Measurements from ENCODE around the gene BCCIP.

The BCCIP gene

DNA sequence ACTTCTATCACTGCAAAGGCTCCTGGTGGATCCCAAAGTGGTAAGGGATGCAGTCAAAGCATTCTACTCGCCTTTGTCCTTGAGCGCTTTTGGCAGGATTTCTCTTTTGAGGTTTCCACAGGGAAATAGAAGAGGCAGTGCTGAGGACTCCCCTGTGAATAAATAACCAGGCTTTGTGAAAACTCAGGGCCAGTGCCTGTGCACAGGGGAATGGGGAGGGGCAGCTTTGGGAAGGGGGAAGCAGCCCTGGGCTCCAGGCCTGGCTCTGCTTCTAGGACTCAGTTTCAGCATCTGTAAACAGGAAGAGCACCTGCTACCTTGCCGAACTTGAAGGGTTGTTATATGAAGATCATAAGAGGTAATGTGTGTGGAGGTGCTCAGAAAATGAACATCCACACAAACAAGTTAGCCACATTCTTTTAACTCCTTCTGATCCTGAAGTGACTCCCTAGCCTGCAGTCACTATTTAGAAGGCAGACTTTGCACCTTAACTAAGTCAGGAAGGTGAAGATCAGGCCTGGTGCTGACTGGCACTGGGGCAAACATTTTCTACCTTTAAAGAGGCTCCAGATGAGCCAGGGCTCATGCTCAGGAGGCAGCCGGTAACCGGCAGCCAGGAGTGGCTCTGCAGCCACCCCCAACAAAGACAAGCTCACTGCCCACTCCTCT lies 25.2 kb upstream of the BCCIP start:
- DNase-seq (ENCODE audit: low read depth) = no peak

DNA sequence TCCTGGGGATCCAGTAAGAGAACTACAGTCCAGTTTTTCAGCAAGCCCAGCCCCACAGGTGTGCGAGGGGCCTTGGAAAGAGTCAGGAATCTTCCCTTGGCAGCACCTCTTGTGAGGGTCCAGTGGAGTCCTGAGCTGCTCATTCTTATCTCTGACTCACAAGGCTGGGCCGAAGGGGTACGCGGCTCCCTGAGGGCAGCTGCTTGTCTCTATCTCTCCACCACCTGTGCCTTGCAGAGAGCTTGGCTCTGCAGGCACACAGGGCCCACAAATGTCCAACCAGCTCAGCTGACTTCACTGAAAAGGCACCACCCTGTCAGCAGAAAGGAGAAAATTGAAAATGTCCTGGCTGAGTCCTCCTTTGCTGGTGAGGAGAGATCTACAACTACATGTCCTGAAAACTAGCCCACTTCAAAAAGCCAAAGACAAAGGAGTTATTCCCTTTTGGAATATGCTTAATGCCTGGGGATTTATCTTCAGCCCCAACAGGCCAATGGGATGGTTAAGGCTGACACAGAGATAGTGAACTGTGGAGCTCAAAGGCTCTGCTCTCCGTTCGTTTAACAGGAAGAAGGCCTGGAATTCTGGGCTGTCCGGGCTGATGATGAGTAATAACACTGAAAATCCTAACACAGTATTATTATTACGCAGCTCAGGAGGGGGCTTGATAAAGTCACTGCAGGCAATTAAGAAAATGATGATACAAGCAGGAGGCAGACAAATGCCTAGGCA lies 23.7 kb upstream of the BCCIP start:
- no peak for DNase-seq (ENCODE audit: low read depth)

DNA sequence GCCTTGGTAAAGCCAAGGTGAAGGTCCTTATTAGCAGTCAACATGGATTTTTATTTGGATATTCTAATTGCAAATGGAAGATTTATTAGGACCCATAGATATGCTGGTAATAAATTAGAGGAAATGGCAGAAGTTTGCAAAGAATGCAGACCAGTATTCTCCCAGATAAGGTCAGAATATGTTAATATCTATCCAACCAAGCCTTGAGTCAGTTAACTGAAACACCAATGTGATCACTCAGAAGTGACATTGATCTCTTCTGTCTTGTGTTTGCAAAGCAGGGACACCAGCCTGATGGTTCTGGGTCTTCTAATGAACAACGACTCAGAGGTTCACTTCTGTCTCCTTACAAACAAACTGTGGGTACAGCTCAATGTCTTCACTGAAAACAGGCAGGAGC lies 21.8 kb upstream of the BCCIP start:
- DNase-seq (ENCODE audit: low read depth) = no peak

DNA sequence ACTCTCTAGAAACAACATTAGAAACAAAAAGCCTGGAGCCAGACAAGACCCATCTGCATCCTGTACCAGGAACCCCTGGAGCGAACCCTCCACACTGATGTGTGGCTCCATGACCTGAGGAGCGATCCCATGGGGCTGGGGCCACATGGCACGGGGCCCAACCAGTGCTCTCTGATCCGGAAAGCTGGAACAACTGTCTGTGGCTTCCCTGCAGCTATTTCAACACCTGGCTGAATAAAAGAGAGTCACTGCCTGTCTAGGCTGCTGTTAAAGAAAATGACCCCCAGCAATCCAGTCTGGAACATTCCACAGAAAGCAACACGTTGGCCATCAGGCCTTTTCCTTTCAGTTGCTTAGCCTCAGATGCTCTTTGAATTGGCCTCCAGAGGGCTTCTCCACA lies 21.2 kb upstream of the BCCIP start:
- no peak for DNase-seq (ENCODE audit: low read depth)

DNA sequence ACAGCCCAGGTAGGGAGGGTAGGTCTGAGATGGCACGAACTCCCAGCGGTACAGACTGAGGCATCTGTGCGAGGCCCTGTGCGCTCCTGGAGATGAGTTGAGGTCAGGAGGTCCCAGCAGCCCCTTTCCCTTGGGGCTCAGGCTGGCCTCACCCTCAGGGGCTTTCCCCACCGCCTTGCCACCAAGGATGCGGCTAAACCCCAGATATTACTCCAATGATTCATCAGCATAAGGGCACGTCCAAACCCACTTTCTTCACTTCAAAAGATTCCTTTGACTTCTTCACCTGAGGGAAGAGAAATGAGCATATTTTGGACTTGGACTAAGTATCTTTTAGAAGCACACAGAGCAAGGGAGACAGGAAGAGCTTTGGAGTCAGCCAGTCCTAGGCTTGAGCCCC lies 20.6 kb upstream of the BCCIP start:
- no peak for DNase-seq (ENCODE audit: low read depth)

DNA sequence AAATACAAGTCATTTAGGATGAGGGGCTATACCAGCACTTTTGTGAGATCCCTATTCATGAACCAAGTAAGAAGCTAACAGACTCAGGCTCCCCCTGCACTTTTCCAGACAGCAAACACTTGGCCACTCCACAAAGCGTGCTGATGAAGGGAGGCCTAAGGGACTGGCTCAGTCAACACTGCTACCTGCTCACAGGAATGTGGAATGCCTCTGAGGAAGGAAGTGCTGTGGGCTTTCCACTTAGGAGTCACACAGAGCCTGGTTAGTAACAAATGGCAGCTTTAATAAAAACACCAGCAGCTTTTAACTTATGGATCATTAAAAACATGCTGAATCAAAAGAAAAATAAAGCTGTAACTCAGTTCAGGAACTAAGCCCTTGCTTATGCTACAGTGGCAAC lies 15.3 kb upstream of the BCCIP start:
- no peak for DNase-seq (ENCODE audit: low read depth)

DNA sequence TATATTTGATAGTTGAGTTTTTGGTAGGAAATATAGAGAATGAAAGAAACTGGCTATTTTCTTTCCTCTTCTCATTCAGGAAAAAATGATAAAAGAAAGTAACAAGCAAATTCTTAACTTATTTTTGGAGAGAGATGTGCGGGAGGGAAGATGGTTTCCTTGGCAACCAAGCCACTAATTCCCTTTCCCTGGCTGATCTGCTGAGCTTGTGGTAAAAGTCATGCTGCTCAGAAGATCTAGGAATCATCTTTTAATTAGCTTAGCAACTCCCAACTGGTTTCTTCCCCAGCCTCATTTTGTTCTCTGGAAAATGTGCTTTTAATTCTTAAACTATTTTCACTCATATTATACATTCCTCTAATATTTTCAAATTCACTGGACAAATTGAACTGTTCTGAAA lies 12.1 kb upstream of the BCCIP start:
- DNase-seq (ENCODE audit: low read depth) = no peak

DNA sequence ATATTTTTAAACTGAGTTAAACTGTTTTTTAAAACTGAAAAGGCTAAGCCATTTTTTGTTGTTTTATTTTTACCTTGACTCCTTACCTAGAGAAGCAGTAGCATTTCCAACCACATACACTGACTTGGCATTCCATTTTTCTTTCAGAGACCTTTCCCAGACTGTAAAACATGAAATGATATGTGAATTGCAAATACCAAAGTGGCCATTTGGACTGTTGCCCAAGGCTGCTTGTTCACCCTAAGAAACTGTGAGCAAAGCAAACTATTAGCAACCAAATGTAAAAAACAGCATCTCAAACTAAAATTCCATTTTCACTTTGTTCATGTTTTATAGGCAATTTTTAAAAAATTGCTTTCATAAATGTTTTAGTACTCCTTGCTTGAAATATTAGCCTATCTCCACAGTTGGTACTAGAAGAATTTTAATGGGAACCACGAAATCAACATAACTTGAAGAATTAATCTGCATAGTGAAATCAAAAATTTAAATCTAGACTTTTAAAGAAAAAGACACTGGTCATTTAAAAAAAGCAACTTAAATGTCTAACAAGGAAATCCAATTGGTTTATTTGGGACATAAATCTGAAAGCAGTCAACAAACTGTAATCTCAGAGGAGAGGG lies 11.1 kb upstream of the BCCIP start:
- no peak for DNase-seq (ENCODE audit: low read depth)

DNA sequence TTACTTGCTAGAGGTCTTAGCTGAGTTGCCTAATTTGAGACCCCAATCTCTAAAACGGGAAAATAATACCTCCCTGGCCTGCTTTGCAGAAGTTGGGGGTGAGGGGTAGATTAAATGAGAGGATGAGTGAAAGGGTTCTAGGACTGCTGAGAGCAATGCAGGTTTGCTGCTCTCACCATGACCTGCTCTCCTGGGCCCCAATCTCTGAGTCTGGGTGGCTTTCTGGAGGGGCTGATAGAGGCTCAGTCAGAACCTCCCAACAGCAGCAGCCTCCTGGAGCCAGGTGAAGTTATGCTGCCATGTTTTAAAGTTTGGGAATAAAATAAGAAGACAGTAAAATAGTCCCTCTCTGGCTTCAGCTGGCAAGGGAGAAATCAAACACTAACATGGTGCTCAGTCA lies 7.6 kb upstream of the BCCIP start:
- no peak for DNase-seq (ENCODE audit: low read depth)

DNA sequence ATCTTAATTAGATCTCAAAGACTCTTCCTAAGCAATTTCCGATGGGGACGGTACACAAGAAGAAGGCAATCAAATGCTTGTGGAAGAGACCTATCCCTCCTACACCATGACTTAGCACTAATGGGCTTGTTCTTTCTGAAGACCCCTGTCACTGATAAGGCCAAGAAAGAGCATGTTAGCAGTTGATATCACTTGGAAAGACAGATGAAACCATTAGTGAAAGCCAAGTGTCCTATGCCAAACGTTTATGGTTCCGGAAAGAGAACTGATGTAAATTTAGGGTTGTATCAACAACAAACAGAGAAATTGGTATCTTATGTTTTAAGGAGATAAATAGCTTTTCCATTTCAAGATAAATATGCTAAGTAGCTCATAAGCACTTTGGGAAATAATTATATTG lies 6.8 kb upstream of the BCCIP start:
- DNase-seq (ENCODE audit: low read depth) = no peak

DNA sequence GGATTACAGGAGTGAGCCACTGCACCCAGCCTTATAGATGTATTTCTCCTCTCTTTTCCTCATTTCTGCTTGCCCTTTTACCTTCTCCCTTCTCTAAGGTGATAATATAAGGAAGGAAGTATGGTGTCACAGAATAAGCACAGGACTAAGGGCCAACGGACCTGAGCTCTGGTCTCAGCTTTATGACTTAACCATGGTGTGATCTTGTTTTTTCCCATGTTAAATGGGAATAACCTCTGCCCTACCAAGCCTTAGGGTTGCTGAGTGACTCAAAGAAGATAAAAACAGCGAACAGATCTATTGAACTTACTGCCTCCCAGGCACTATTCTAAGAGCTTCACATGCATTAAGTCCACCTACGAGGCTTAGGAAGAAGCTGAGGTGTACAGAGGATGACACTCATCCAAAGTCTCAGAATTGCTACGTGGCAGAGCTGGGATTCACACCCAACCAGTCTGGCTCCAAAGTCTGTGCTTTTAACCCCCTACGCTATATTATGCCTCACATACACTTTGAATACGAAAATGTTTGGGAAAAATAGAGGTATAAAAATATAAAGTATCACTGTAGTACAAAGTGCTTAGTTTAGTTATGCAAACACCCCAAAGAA lies 5.9 kb upstream of the BCCIP start:
- DNase-seq (ENCODE audit: low read depth) = no peak

DNA sequence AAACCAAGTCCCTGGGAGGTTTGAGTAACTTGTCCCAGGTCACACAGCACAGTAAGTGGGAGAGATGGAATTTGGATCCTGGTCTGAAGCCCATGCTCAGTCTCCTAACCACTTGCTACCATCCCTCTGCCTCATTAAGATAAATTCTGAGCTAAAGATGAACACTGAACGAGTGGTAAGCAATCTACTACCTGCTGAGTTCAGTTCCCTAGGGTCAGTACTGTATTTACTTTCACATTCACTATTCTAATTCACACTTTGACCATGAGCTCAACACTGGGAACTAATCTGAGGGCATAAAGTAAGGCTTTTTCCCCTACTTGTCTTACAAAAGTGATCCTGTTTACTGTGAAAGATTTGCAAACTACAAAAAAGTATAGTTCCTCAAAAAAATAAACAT lies 2.6 kb upstream of the BCCIP start:
- DNase-seq (ENCODE audit: low read depth) = no peak

DNA sequence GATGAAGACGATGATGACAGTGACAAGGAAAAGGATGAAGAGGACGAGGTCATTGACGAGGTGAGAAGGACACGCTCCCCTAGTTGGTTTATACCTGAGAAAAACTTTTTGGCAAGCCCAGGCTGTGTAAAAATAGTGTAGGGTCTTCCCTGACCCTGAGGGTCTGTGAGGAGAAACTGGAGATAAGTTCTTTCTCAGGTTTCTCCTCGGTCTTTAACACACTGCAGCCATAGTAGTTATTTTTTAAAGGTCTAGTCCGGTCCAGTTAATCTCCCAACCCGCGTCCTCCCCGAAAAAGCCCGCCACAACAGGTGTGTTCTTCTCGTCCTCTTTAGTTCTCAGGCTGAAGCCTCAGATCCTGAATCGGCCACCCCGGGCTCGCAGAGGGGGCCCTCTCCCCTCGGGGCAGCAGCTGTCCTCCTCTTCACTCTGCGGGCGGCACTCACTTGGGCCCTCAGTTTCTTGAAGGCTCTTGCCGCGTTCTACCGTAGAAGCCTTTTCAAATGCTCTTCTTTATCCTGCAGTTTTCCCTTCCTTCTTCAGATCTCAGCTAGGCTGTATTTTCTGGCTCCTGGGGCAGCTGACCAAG lies 411 bp downstream of the BCCIP start:
- DNase-seq (ENCODE audit: low read depth) = no peak

DNA sequence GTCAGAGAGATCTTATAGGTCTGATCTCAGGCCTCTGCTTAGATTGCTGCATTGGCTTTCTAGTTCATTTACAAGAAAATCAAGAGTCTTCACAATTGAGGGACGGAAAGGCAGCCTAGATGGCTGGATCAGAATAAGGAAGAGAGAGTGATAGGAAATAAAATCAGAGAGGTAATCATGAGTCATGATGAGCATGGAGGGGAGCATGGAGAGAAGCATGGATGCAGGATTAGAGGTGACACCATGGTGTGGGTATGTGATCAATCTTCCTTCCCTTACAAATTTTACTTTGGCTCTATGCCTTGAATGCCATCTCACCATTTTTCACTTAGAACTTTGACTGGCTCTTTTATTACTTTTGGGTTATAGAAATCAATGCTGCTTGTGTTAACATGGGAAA lies 1.4 kb downstream of the BCCIP start:
- DNase-seq (ENCODE audit: low read depth) = no peak

DNA sequence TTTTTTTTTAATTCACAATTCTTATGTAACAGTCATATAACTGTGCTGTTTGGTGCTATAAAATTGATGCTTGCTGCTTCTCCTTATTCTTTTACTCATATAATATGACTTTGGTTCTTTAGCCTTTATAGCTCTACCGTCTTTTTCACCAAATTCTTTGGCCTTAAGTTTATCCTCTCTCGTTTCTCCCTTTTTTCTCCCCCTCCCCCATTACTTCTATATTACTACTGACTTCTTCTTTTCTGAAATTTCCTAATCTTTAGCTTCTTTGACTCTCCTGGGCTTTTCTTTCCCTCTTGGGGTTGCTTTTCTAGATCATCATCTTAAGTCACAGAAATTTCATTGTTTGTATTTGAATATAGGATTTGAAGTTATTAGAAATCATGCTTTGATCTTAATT lies 3.8 kb downstream of the BCCIP start:
- no peak for DNase-seq (ENCODE audit: low read depth)

DNA sequence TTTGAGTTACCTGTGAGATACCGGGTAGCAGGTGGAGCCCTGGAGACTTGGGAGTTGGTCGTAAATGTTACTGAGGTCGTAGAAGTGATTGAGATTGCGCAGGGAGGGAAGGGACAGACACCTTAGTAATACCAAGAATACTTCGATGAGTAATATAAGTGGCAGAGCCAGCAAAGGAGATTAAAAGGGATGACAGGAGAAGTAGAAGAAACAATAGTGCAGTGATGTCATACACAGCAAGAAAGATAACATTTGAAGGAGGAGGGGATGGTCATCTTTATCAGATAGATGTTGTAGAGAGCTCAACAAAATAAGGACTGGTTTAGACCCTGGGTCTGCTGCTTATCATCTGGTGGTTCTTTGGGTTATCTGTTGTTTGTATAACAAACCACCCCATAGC lies 5.0 kb downstream of the BCCIP start:
- no peak for DNase-seq (ENCODE audit: low read depth)

DNA sequence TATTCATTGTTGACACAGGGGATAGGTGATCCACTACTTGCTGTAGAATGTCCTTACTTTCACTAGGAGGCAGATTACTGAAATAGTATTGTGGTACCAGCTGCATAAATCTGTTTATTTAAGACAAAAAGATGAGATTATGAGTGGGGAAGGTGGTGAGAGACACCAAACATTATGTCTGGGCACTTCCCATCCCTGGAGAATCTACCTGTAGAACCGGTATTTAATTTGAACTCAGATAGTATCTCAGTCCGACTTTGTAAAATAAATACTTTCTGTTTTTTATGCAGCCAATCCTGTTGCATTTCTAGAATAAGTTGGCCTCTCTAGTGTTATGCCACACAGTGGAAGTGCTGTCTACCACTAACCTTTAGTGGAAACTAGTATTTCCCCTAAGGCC lies 13.4 kb downstream of the BCCIP start:
- no peak for DNase-seq (ENCODE audit: low read depth)

DNA sequence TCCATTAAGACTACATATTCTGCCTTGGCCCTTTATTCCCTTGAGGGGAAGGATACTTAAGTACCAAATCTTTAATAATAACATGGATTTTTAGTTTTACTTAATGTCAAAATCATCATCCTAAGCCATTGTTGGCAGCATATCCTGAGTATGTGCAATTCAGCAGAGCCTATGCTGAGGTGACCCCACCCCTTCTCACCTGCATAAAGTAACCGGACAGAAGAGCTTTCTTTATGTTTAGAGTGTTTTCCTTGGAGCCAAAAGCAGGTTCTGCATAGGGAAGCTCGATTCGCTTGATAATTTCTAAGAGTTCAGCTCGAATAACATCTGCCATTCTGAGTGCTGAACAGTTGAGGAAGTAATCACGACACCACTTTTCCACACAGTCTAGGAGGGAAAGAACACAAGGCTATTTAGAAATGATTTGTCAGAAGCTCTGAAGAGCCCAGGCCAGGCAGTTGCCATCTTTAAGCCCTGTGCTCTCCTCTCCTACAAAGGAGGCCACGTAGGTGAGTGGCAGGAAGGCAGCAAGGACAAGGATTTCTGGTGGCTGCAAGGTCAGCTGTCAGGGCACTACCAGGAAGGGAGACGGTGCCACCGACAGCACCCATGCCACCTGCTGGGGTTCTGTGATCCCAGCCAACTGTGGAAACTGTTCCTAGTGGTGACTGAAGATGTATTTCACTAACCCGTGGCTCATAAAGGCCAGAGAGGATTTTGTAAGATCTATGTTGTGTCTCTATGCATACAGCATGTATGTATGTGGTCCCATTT lies 15.6 kb downstream of the BCCIP start:
- DNase-seq (ENCODE audit: low read depth) = no peak

DNA sequence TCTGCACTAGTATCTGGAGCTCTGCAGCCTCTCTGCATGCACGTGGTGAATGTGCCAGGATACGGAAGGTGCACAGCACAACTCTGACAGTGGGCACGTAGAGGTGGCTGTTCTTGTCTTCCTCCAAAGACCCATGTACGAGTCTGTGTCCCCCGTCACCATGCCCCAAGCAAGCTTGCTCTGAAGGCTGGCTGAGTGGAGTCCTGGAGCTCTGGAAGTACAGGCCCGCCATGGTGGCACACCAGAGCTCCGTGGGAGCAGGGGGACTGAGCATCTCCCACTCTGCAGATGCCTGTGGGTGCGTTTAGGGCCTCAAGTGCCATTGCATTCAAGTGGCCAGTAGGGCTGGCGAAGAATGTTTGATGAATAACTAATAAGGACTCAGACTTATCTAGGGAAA lies 17.1 kb downstream of the BCCIP start:
- no peak for DNase-seq (ENCODE audit: low read depth)

DNA sequence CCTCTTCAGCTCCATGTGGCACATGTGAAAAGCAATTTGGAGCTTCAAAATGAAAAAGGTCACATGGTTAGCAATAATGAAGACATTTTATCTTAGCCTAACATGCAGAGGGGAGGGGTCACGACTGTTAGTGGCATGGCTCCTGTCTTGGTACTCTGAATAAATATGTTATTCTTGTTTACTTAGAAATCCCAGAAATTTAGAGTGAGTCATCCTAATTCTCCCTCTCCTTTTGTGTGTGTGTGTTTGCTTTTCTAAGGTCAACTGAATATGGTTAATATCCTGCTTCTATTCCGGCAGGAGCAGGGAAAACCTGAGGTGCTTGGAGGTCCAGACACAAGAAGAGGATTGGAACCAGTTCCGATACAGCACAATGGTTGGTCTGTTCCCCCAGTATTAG lies 17.6 kb downstream of the BCCIP start:
- DNase-seq (ENCODE audit: low read depth) = no peak

DNA sequence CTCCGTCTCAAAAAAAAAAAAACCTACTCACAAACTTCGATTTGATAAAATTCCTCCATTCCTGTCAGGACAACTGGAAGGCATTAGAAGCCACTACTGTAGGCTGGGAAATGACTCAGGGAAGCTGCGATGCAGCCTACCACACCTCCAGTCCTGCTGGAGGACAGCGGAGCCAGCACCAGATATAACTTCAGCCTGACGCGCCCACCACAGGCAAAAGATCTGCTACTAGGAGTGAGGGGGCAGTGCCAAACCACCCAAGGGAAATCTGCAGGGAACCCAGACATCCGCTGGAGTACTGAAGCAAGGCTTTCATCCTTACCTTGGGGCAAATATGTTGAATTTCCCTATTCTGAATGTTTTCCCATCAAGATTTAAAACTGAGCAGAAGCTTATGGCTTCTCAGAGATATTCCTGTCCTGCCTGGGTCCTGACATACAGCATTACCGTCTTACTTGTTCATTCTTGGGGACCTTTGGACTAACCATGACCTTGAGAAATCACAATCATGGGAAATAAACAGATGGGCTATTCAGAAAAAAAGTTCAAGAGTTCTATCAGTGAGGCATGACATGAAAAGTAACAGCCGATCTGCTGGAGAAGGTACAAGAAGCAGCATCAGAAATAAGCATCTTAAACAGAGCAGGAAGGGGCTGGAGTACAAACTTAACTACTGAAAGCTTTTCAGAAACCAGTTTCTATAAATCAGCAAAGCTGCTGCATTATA lies 20.4 kb downstream of the BCCIP start:
- DNase-seq (ENCODE audit: low read depth) = no peak

All from stimulated activated CD4-positive, alpha-beta T cell treated with anti-CD3 and anti-CD28 coated beads, Interleukin-2, amount 100 ng/mL, for 4 hours (primary cell).